Measurements from ENCODE around the gene ZNF547. TPM values are rescaled to one million over a fixed set of nuclear protein-coding genes. Genes with fewer than 3 reads are reported as not detected.

Gene ZNF547
- total RNA-seq, 1 experiment from 2014 or later: 1.4 TPM

DNA sequence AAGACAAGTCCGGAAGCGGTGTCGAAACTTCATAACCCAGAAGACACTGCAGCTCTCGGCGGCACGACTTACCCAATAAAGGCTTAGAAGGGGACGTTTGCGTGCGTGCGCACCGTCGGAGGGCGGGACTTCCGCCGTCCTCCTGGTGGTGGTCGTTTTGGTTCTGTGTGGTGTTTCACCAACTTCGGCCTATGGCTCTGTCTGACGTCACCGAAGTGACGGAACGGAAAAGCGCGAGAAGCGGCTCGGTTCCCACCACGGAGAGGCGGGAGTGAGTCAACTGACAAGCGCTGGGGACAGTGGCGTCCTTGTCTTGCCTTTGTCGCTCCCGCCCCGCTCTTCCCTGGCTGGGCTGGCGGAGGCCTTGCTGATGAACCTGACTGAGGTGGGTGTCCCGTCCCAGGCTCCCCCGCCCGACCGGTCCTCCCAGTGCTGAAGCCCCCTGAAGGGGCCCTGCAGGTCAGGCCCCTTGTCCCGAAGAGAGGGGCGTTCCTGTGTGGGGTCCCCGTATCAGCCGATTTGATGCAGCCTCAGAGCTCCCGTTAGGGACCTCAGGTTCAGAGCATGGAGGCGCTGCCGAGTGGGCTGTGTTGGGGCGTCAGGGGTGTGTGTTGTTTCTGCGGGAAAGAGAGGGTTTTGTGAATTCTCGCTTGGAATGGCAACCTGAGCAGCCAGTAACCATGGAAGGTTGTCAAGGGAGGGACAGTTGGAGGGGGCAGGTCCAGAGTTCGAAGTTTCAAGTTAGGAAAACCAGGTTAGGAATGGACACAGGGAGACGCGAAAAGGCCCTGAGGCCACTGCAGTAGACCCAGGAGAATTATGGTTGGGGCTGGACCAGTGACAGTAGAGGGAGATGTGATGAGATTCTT, 26.6 kb downstream of the ZNF547 start, which contains the start of gene ZNF548 (continued):
- TF ChIP-seq ATF3 (IDR thresholded peaks at IDR 0.05) (no peak), POLR2AphosphoS5 (IDR thresholded peaks at IDR 0.05; ENCODE audit: low read depth, low read length) (no peak), EZH2 (IDR thresholded peaks at IDR 0.05) (no peak), ZNF274 (IDR thresholded peaks at IDR 0.05; ENCODE audit: low read depth, low read length) (no peak)

DNA sequence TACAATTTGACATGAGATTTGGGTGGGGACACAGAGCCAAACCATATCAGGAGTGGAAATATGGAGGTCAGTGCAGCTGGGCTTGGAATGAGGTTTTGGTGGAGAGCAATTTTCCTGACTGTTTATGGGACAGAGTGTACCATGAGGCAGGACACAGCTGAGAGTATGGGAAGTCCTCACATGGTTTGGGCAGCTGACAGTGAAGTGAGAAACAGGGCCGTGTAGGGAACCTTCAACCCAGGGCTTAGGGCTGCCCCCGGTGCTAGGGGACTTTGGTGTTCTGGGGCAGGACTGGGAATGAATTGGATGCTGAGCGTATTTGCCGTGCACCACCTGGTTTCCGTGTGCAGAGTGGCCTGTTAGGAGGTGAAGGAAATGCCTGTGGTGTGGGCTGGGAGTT, 32.4 kb downstream of the ZNF547 start:
- peaks cover 0 to 7% of the 10 kb centered on the region in 2 experiments; a peak in 1 of 4 replicates for H3K9me3 ChIP-seq (ENCODE audit: control insufficient read depth in 1 of 2, insufficient read depth in 1 of 2, low read depth in 1 of 2, low read length in 2 of 2)
- H3K27ac ChIP-seq (ENCODE audit: low read depth, low read length): no peak overlapping the region
- no peak overlapping the region for H3K9ac ChIP-seq (ENCODE audit: low read length)
- ATAC-seq (no peak), DNase-seq (ENCODE audit: low read depth, low spot score) (no peak)
- no peak overlapping the region for H3K4me3 ChIP-seq (replicated peaks in 1 of 2; ENCODE audit: low read depth in 1 of 2, low read length in 2 of 2)
- no peak overlapping the region for H2AFZ ChIP-seq (ENCODE audit: low read depth, low read length, poor library complexity, severe bottlenecking)
- H3K27me3 ChIP-seq (ENCODE audit: insufficient read depth, low read length): no peaks in the 10 kb centered on the region
- H3K4me2 ChIP-seq (ENCODE audit: low read length): no peak overlapping the region
- H3K4me1 ChIP-seq (ENCODE audit: control insufficient read depth in 1 of 2, insufficient read depth in 2 of 2, low read length in 2 of 2): peaks cover under 1 to 3% of the 10 kb centered on the region in 2 experiments; a peak in 2 of 4 replicates
- intact Hi-C loops (cut with micrococcal nuclease): no loop called here
- peaks cover 10 to 27% of the 10 kb centered on the region in 2 experiments for H3K36me3 ChIP-seq (ENCODE audit: control insufficient read depth in 1 of 2, insufficient read depth in 2 of 2, low read length in 2 of 2)
- RAD21 ChIA-PET (ENCODE audit: low non-redundant PET in 1 of 2, low total read pairs in 2 of 2, uncharacterized antibody in 2 of 2, unreplicated experiment in 2 of 2): no interaction called here
- CTCF ChIA-PET: no interaction called here
- POLR2A ChIA-PET: no interaction called here
- H4K20me1 ChIP-seq (ENCODE audit: insufficient read depth): no peaks in the 10 kb centered on the region
- no peak for TF ChIP-seq RAD21 (IDR thresholded peaks at IDR 0.05; ENCODE audit: low read depth)
- TF ChIP-seq POLR2A (IDR thresholded peaks at IDR 0.05; ENCODE audit: borderline replicate concordance, extremely low read depth, insufficient read depth, insufficient read length): no peak
- BruUV-seq (replicated peaks): no TSS peak
- no peaks in the 10 kb centered on the region for H3K9me2 ChIP-seq (ENCODE audit: insufficient read depth)
- peaks cover 15% of the 10 kb centered on the region for H3K79me2 ChIP-seq (ENCODE audit: insufficient read depth, low read length)

DNA sequence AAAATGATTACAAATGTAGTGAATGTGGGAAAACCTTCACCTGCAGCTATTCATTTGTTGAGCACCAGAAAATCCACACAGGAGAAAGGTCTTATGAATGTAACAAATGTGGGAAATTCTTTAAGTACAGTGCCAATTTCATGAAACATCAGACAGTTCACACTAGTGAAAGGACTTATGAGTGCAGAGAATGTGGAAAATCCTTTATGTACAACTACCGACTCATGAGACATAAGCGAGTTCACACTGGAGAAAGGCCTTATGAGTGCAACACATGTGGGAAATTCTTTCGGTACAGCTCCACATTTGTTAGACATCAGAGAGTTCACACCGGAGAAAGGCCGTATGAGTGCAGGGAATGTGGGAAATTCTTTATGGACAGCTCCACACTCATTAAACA, 35.5 kb downstream of the ZNF547 start:
- Histone ChIP-seq H3K9ac (ENCODE audit: low read length) (no peak overlapping the region), H3K9me2 (ENCODE audit: insufficient read depth) (no peaks in the 10 kb centered on the region), H4K20me1 (ENCODE audit: insufficient read depth) (no peaks in the 10 kb centered on the region), H3K4me2 (ENCODE audit: low read length) (no peak overlapping the region), H3K27me3 (ENCODE audit: insufficient read depth, low read length) (no peaks in the 10 kb centered on the region), H3K36me3 (ENCODE audit: control insufficient read depth in 1 of 2, insufficient read depth in 2 of 2, low read length in 2 of 2) (peaks cover 10 to 27% of the 10 kb centered on the region in 2 experiments), H3K9me3 (ENCODE audit: control insufficient read depth in 1 of 2, insufficient read depth in 1 of 2, low read depth in 1 of 2, low read length in 2 of 2) (peaks cover 8 to 14% of the 10 kb centered on the region in 2 experiments; a peak in 2 of 4 replicates), H3K27ac (ENCODE audit: low read depth, low read length) (no peak overlapping the region), H3K4me1 (ENCODE audit: control insufficient read depth in 1 of 2, insufficient read depth in 2 of 2, low read length in 2 of 2) (no peaks in the 10 kb centered on the region), H3K79me2 (ENCODE audit: insufficient read depth, low read length) (no peaks in the 10 kb centered on the region), H2AFZ (ENCODE audit: low read depth, low read length, poor library complexity, severe bottlenecking) (no peak overlapping the region), H3K4me3 (replicated peaks in 1 of 2; ENCODE audit: low read depth in 1 of 2, low read length in 2 of 2) (no peak overlapping the region)
- BruUV-seq (replicated peaks): no TSS peak
- intact Hi-C loops (cut with micrococcal nuclease): no loop called here
- DNase-seq (ENCODE audit: low read depth, low spot score) (no peak), ATAC-seq (no peak)
- CTCF ChIA-PET: no interaction called here
- RAD21 ChIA-PET (ENCODE audit: low non-redundant PET in 1 of 2, low total read pairs in 2 of 2, uncharacterized antibody in 2 of 2, unreplicated experiment in 2 of 2): no interaction called here
- TF ChIP-seq CEBPB (IDR thresholded peaks at IDR 0.05; ENCODE audit: low read depth) (no peak), SIN3A (IDR thresholded peaks at IDR 0.05; ENCODE audit: low read depth) (no peak), TCF7L2 (IDR thresholded peaks at IDR 0.05; ENCODE audit: borderline replicate concordance, extremely low read depth, insufficient read depth, insufficient read length) (no peak), ELF1 (IDR thresholded peaks at IDR 0.05; ENCODE audit: borderline replicate concordance, low read depth) (no peak), YY1 (IDR thresholded peaks at IDR 0.05; ENCODE audit: extremely low read depth, insufficient replicate concordance, low read depth, low read length) (no peak), EZH2 (IDR thresholded peaks at IDR 0.05) (no peak), JUND (IDR thresholded peaks at IDR 0.05) (no peak), POLR2AphosphoS5 (IDR thresholded peaks at IDR 0.05; ENCODE audit: low read depth, low read length) (no peak)
- POLR2A ChIA-PET: no interaction called here

Measured in HCT116 (cell line).